Measurements from ENCODE around the gene ABCF1.

DNA sequence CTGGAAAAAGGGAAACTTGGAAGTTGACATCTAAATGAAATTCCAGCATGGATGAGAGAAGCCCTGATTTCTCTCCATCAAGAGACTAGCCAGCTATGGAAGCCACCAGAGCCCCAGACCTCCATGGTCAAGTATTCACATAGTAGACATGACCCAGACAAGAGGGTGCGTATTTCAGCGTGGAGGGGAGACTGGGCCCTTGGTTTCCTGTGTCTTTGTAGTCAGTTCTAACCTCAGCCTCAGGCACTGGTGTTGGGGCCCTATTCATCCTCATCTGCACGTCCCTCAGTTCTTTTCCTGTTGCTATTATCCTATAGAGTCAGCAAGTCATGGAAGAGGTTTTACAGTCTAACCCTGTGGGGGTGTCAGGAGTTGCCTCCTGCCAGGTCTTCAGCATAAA lies 27.4 kb upstream of the ABCF1 start:
- TF ChIP-seq CTCF (IDR thresholded peaks at IDR 0.05; ENCODE audit: control extremely low read depth in 1 of 3, insufficient read depth in 1 of 3, low read depth in 1 of 3, low read length in 3 of 3): no peak
- TF ChIP-seq SIN3A (conservative IDR thresholded peaks at IDR 0.05 in 1 of 2, IDR thresholded peaks at IDR 0.05 in 1 of 2; ENCODE audit: low read depth in 1 of 2, low read length in 2 of 2): no peak
- TF ChIP-seq TEAD4 (IDR thresholded peaks at IDR 0.05; ENCODE audit: low read depth, low read length): no peak
- TF ChIP-seq POLR2A (IDR thresholded peaks at IDR 0.05; ENCODE audit: control extremely low read depth in 1 of 2, low read depth in 2 of 2, low read length in 2 of 2): no peak
- TF ChIP-seq FOSL1 (IDR thresholded peaks at IDR 0.05; ENCODE audit: insufficient read depth, low read depth, low read length): no peak
- TF ChIP-seq TAF1 (IDR thresholded peaks at IDR 0.05; ENCODE audit: low read depth, low read length): no peak
- no peak for TF ChIP-seq YY1 (IDR thresholded peaks at IDR 0.05; ENCODE audit: low read depth, low read length)
